KMS-11 (cell line): Measurements from ENCODE around the gene GLUD1.
"Not testable (repeated sequence)": the region's sequence is repeated elsewhere in the genome, so short reads cannot be mapped to it uniquely, and the experiment has no call there.

Experiments used
- H2AFZ ChIP-seq: fragments of 200-600 bp; sonication (generic); 2 replicates; pipeline ENCODE4 v1.6.1; 2016; ENCODE audit warnings: antibody characterized with exemption, mixed run types, low read depth
- H3K27ac ChIP-seq: fragments of 200-600 bp; sonication (generic); 2 replicates; pipeline ENCODE4 v1.6.1; 2016; ENCODE audit warnings: mild to moderate bottlenecking, mixed run types
- H3K27me3 ChIP-seq: fragments of 200-600 bp; sonication (generic); 2 replicates; pipeline ENCODE4 v1.6.1; 2017; ENCODE audit warnings: mild to moderate bottlenecking, low read depth, mixed run types, moderate library complexity; ENCODE audit not compliant: insufficient read depth
- H3K36me3 ChIP-seq: fragments of 200-600 bp; sonication (generic); 2 replicates; pipeline ENCODE4 v1.6.1; 2017; ENCODE audit warnings: mild to moderate bottlenecking, mixed run types; ENCODE audit not compliant: insufficient read depth
- H3K4me1 ChIP-seq: fragments of 200-600 bp; sonication (generic); 2 replicates; pipeline ENCODE4 v1.6.1; 2016; ENCODE audit warnings: mild to moderate bottlenecking, low read depth, mixed run types; ENCODE audit not compliant: poor library complexity, severe bottlenecking
- H3K4me2 ChIP-seq: fragments of 200-600 bp; sonication (generic); 2 replicates; pipeline ENCODE4 v1.7.0; 2016; ENCODE audit warnings: mild to moderate bottlenecking, mixed run types
- H3K4me3 ChIP-seq: fragments of 200-600 bp; sonication (generic); IDR thresholded peaks from 2 replicates; pipeline ENCODE4 v1.6.1; 2017; ENCODE audit warnings: low read depth, low read length, mixed read lengths; ENCODE audit not compliant: insufficient read depth
- H3K79me2 ChIP-seq: fragments of 200-600 bp; sonication (generic); 2 replicates; pipeline ENCODE4 v1.6.1; 2016; ENCODE audit warnings: low read depth, mixed run types; ENCODE audit not compliant: insufficient read depth
- H3K9ac ChIP-seq: fragments of 200-600 bp; sonication (generic); 2 replicates; pipeline ENCODE4 v1.6.1; 2016; ENCODE audit warnings: mild to moderate bottlenecking, mixed run types
- H4K20me1 ChIP-seq: fragments of 200-600 bp; sonication (generic); 2 replicates; pipeline ENCODE4 v1.6.1; 2016; ENCODE audit warnings: mild to moderate bottlenecking, mixed run types; ENCODE audit not compliant: insufficient read depth
- CTCF ChIP-seq: fragments of 200-600 bp; sonication (generic); conservative IDR thresholded peaks from 2 replicates; pipeline ENCODE4 v1.6.1; 2017; ENCODE audit warnings: low read depth, mild to moderate bottlenecking, antibody characterized with exemption, low read length, moderate library complexity, mixed read lengths

Gene GLUD1

GRCh38 chr10:87094373-87095235 is at the start of gene GLUD1, which contains the start of gene SHLD2:
GLUD1 (minus strand) TSS chr10:87094843; CDS start chr10:87094769, 74 bp downstream.
SHLD2 (plus strand) TSS chr10:87095206; CDS start chr10:87151355, 56,149 bp downstream.
- Histone ChIP-seq H3K79me2 (peaks cover 62% of the 10 kb centered on the region), H3K4me1 (peaks cover 41% of the 10 kb centered on the region), H3K36me3 (no peaks in the 10 kb centered on the region), H4K20me1 (0 out of 2 replicates have a peak, but pooled peaks cover 7% of the 10 kb centered on the region), H2AFZ (peak within 1 kb of the TSS; percentile 75), H3K4me3 (no peak within 1 kb of the TSS), H3K4me2 (peak within 1 kb of the TSS; percentile 92), H3K9ac (peak within 1 kb of the TSS; percentile 94), H3K27me3 (no peaks in the 10 kb centered on the region), H3K27ac (peak within 1 kb of the TSS; percentile 95)
- no peak for TF ChIP-seq CTCF

- not testable (repeated sequence) for H3K4me2 ChIP-seq, H3K27me3 ChIP-seq, H3K4me1 ChIP-seq, H2AFZ ChIP-seq, H3K79me2 ChIP-seq, H3K9ac ChIP-seq, H3K27ac ChIP-seq, H3K4me3 ChIP-seq, H3K36me3 ChIP-seq, H4K20me1 ChIP-seq
Measured at GRCh38 chr10:87143109-87143418, 48.4 kb upstream of the GLUD1 start.

- H3K4me3 ChIP-seq, H2AFZ ChIP-seq, H3K4me2 ChIP-seq, H3K79me2 ChIP-seq, H3K36me3 ChIP-seq, H3K27me3 ChIP-seq, H4K20me1 ChIP-seq, H3K4me1 ChIP-seq, H3K27ac ChIP-seq, H3K9ac ChIP-seq: not testable (repeated sequence)
Measured at GRCh38 chr10:87142230-87143108, 47.8 kb upstream of the GLUD1 start.

- not testable (repeated sequence) for H3K4me1 ChIP-seq, H3K79me2 ChIP-seq, H3K4me2 ChIP-seq, H4K20me1 ChIP-seq, H3K9ac ChIP-seq, H3K4me3 ChIP-seq, H3K27ac ChIP-seq, H3K36me3 ChIP-seq, H3K27me3 ChIP-seq, H2AFZ ChIP-seq
Measured at GRCh38 chr10:87137478-87137877, 42.8 kb upstream of the GLUD1 start.

GRCh38 chr10:87134440-87134839 is 39.8 kb upstream of the GLUD1 start:
- not testable (repeated sequence) for H2AFZ ChIP-seq, H3K4me3 ChIP-seq, H3K36me3 ChIP-seq, H3K4me2 ChIP-seq, H3K27me3 ChIP-seq, H3K79me2 ChIP-seq, H3K4me1 ChIP-seq, H3K27ac ChIP-seq, H3K9ac ChIP-seq, H4K20me1 ChIP-seq

- not testable (repeated sequence) for H3K27me3 ChIP-seq
Measured at GRCh38 chr10:87133936-87134335, 39.3 kb upstream of the GLUD1 start.

GRCh38 chr10:87132176-87132575 is 37.5 kb upstream of the GLUD1 start:
- H2AFZ ChIP-seq, H4K20me1 ChIP-seq, H3K79me2 ChIP-seq, H3K4me2 ChIP-seq, H3K36me3 ChIP-seq, H3K4me1 ChIP-seq, H3K27me3 ChIP-seq, H3K4me3 ChIP-seq, H3K9ac ChIP-seq, H3K27ac ChIP-seq: not testable (repeated sequence)

More at GRCh38 chr10:87133936-87134335, 39.3 kb upstream of the GLUD1 start:
- not testable (repeated sequence) for H3K4me3 ChIP-seq, H3K4me2 ChIP-seq, H3K79me2 ChIP-seq, H3K36me3 ChIP-seq, H3K9ac ChIP-seq, H2AFZ ChIP-seq, H3K27ac ChIP-seq, H3K4me1 ChIP-seq, H4K20me1 ChIP-seq

GRCh38 chr10:87127607-87128156 is 33.0 kb upstream of the GLUD1 start:
- not testable (repeated sequence) for H3K27me3 ChIP-seq, H4K20me1 ChIP-seq, H3K4me3 ChIP-seq, H3K79me2 ChIP-seq, H3K36me3 ChIP-seq, H3K9ac ChIP-seq, H2AFZ ChIP-seq, H3K4me1 ChIP-seq, H3K4me2 ChIP-seq, H3K27ac ChIP-seq

GRCh38 chr10:87127048-87127447 is 32.4 kb upstream of the GLUD1 start:
- H3K4me3 ChIP-seq, H4K20me1 ChIP-seq, H3K9ac ChIP-seq, H3K27ac ChIP-seq, H3K27me3 ChIP-seq, H3K36me3 ChIP-seq, H2AFZ ChIP-seq, H3K79me2 ChIP-seq, H3K4me2 ChIP-seq: not testable (repeated sequence)
- H3K4me1 ChIP-seq: peaks cover 16% of the 10 kb centered on the region
